ENCODE data around the gene IGFL1. TPM values are rescaled to one million over a fixed set of nuclear protein-coding genes. Genes with fewer than 3 reads are reported as not detected.

Gene IGFL1
- total and polyA plus RNA-seq, 2 experiments from 2014 or later, result not detected

GRCh38 chr19:46186717-46187101, 42.8 kb upstream of the IGFL1 start (continued):
- TF ChIP-seq ETS1 (IDR thresholded peaks at IDR 0.05), result no peak
- no peak for TF ChIP-seq CREB1 (CRISPR knock-in tag; IDR thresholded peaks at IDR 0.05; ENCODE audit: low read depth)
- TF ChIP-seq ZNF114 (CRISPR knock-in tag; IDR thresholded peaks at IDR 0.05), result no peak
- no peak for TF ChIP-seq ZNF331 (CRISPR knock-in tag; IDR thresholded peaks at IDR 0.05; ENCODE audit: low read depth)
- TF ChIP-seq POLR2AphosphoS5 (IDR thresholded peaks at IDR 0.05; ENCODE audit: low read depth), result no peak
- TF ChIP-seq, protein P1, sequence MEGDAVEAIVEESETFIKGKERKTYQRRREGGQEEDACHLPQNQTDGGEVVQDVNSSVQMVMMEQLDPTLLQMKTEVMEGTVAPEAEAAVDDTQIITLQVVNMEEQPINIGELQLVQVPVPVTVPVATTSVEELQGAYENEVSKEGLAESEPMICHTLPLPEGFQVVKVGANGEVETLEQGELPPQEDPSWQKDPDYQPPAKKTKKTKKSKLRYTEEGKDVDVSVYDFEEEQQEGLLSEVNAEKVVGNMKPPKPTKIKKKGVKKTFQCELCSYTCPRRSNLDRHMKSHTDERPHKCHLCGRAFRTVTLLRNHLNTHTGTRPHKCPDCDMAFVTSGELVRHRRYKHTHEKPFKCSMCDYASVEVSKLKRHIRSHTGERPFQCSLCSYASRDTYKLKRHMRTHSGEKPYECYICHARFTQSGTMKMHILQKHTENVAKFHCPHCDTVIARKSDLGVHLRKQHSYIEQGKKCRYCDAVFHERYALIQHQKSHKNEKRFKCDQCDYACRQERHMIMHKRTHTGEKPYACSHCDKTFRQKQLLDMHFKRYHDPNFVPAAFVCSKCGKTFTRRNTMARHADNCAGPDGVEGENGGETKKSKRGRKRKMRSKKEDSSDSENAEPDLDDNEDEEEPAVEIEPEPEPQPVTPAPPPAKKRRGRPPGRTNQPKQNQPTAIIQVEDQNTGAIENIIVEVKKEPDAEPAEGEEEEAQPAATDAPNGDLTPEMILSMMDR (conservative IDR thresholded peaks at IDR 0.05; ENCODE audit: low read depth in 2 of 2), result no peak

DNA sequence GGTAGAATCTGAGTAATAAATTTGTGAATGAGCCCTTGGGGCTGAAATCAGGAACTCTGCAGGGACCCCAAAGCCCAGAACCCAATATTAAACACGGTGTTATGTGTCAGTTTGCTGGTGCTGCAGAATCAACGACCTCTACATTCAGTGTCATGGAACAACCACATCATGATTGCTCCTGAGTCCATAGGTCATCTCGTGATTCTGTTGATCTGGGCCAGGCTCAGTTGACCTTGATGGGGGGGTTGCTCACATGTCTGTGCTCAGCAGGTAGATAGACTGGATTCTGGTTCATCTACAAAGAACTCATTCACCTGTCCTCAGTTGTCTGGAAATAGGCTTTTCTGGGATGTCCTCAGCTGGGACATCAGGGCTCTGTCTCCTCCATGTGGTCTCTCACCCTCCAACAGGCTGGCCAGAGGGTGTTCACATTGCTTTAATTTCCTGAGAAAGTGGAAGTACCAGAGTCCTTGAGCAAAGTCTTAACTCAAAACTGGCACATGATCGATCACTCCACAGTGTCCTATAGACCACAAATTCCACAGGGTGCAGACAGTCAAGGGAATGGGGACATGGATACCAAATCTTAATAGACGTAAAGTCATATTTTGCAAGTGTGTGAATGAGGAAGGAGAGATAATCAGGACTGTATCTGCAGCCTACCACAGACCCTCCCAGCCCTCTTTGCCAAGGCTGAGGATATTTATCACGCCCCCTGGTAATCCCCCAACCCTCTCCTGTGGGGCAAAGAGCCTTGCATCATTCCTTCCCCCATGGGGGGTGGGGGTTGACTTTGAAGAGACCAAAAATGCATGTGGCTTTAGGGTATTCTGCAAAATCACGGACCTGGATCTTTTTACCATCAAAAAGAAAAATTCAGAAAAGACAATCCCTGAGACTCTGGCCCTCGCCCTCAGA, 39.3 kb upstream of the IGFL1 start:
- ATAC-seq (no peak), DNase-seq (ENCODE audit: low spot score) (no peak)
- H3K9me3 Mint-ChIP-seq, result no peaks in the 10 kb centered on the region; the same call in 2 of the 3 replicates
- H3K27me3 Mint-ChIP-seq (ENCODE audit: insufficient read depth, low read depth, poor library complexity), result peaks cover 9% of the 10 kb centered on the region
- Histone ChIP-seq H3K79me2 (replicated peaks; ENCODE audit: insufficient read depth) (no peaks in the 10 kb centered on the region), H3K27ac (ENCODE audit: low read depth) (no peak overlapping the region), H2AFZ (no peak overlapping the region), H3K27me3 (ENCODE audit: insufficient read depth) (no peaks in the 10 kb centered on the region), H3K4me3 (no peak overlapping the region), H3F3A (replicated peaks; ENCODE audit: low read depth) (no peaks in the 10 kb centered on the region), H3K9me2 (ENCODE audit: insufficient read depth) (no peaks in the 10 kb centered on the region), H3K4me1 (ENCODE audit: insufficient read depth) (no peaks in the 10 kb centered on the region), H3K4me2 (no peak overlapping the region), H4K20me1 (replicated peaks; ENCODE audit: insufficient read depth) (no peaks in the 10 kb centered on the region; the same call in 1 of the 2 replicates), H3K36me3 (ENCODE audit: insufficient read depth) (no peaks in the 10 kb centered on the region)
- no peaks in the 10 kb centered on the region for H3K36me3 Mint-ChIP-seq (ENCODE audit: low read depth)
- no peak overlapping the region for H3K27ac Mint-ChIP-seq
- H3K4me3 Mint-ChIP-seq, result no peak overlapping the region
- TF ChIP-seq JUNB (IDR thresholded peaks at IDR 0.05; ENCODE audit: unreplicated experiment) (no peak), EZH2 (IDR thresholded peaks at IDR 0.05; ENCODE audit: low read depth, unreplicated experiment) (no peak), EZH2phosphoT487 (IDR thresholded peaks at IDR 0.05; ENCODE audit: unreplicated experiment) (no peak), NANOG (IDR thresholded peaks at IDR 0.05; ENCODE audit: borderline replicate concordance) (no peak), ETS1 (IDR thresholded peaks at IDR 0.05) (no peak), CREB1 (CRISPR knock-in tag; IDR thresholded peaks at IDR 0.05; ENCODE audit: low read depth) (no peak), REST (IDR thresholded peaks at IDR 0.05; ENCODE audit: unreplicated experiment) (no peak), POLR2AphosphoS5 (IDR thresholded peaks at IDR 0.05; ENCODE audit: low read depth) (no peak), ZNF331 (CRISPR knock-in tag; IDR thresholded peaks at IDR 0.05; ENCODE audit: low read depth) (no peak)
- TF ChIP-seq, protein P1 (conservative IDR thresholded peaks at IDR 0.05; ENCODE audit: low read depth in 2 of 2), result no peak
- no peaks in the 10 kb centered on the region for H3K4me1 Mint-ChIP-seq
